IMR-90 (cell line): ENCODE measurements around the gene GDPD1. TPM values are rescaled to one million over a fixed set of nuclear protein-coding genes. Genes with fewer than 3 reads are reported as not detected.

Source experiments
- ATAC-seq: fragments of 200-7000 bp; cut with Tn5 transposase; 2 replicates; pipeline ENCODE4 v1.9.1; 2020; ENCODE audit warnings: low read depth, mild to moderate bottlenecking, moderate library complexity
- BruUV-seq: library from RNA; stranded (reverse); fragments of 400-500 nt; replicated peaks from 2 replicates; lab custom pipeline; 2021; lab: Mats Ljungman, UMichigan
- CTCF ChIA-PET: fragments of 300-600 bp; formaldehyde crosslinking; extraction: SDS; loops from one replicate; lab custom pipeline; 2021; ENCODE audit warnings: antibody characterized with exemption; lab: Yijun Ruan, JAX
- POLR2A ChIA-PET: fragments of 300-600 bp; sonication (Branson Sonifier 250); formaldehyde crosslinking; loops from one replicate; lab custom pipeline; 2022; ENCODE audit warnings: antibody characterized with exemption; ENCODE audit not compliant: unreplicated experiment; lab: Charles Lee
- DNase-seq: peaks from one replicate; pipeline ENCODE4 v3.0.0; 2013
- H2AFZ ChIP-seq: replicated peaks from 2 replicates; pipeline ENCODE3; 2013; ENCODE audit warnings: low read length, mild to moderate bottlenecking; ENCODE audit not compliant: poor library complexity
- H2AK5ac ChIP-seq: 2 replicates; pipeline ENCODE4 v1.6.1; 2013; ENCODE audit warnings: low read depth, low read length, inconsistent platforms
- H2AK9ac ChIP-seq: replicated peaks from 2 replicates; pipeline ENCODE3; 2013; ENCODE audit warnings: mild to moderate bottlenecking, low read depth, low read length, moderate library complexity; ENCODE audit not compliant: poor library complexity
- H2BK120ac ChIP-seq: 2 replicates; pipeline ENCODE4 v1.6.1; 2013; ENCODE audit warnings: low read depth, low read length, inconsistent platforms
- H2BK15ac ChIP-seq: 3 replicates; pipeline ENCODE4 v1.6.1; 2013; ENCODE audit warnings: low read depth, low read length, inconsistent platforms
- H2BK20ac ChIP-seq: 2 replicates; pipeline ENCODE4 v1.6.1; 2013; ENCODE audit warnings: low read depth, mild to moderate bottlenecking, inconsistent platforms, low read length, moderate library complexity
- H2BK5ac ChIP-seq: 2 replicates; pipeline ENCODE4 v1.6.1; 2013; ENCODE audit warnings: mild to moderate bottlenecking, low read depth, low read length, inconsistent platforms; ENCODE audit not compliant: poor library complexity, severe bottlenecking
- H3K14ac ChIP-seq: replicated peaks from 2 replicates; pipeline ENCODE4 v1.6.1; 2013; ENCODE audit warnings: low read depth, low read length, inconsistent platforms
- H3K18ac ChIP-seq: 2 replicates; pipeline ENCODE4 v1.6.1; 2013; ENCODE audit warnings: low read depth, low read length, control low read depth
- H3K23ac ChIP-seq: 2 replicates; pipeline ENCODE4 v1.6.1; 2013; ENCODE audit warnings: low read depth, low read length, inconsistent platforms
- H3K27ac ChIP-seq: 2 replicates; pipeline ENCODE4 v1.5.1; 2013; ENCODE audit warnings: mild to moderate bottlenecking, control low read depth, low read length; ENCODE audit not compliant: insufficient read depth
- H3K27me3 ChIP-seq: 2 replicates; pipeline ENCODE4 v1.6.1; 2013; ENCODE audit warnings: low read length; ENCODE audit not compliant: control insufficient read depth, insufficient read depth
- H3K36me3 ChIP-seq: 2 replicates; pipeline ENCODE4 v1.6.1; 2013; ENCODE audit warnings: low read length, mixed read lengths; ENCODE audit not compliant: control insufficient read depth, insufficient read depth
- H3K4ac ChIP-seq: 2 replicates; pipeline ENCODE4 v1.6.1; 2013; ENCODE audit warnings: low read depth, low read length, inconsistent platforms
- H3K4me1 ChIP-seq: 2 replicates; pipeline ENCODE4 v1.6.1; 2013; ENCODE audit warnings: low read length, mixed read lengths; ENCODE audit not compliant: control insufficient read depth, insufficient read depth
- H3K4me2 ChIP-seq: 2 replicates; pipeline ENCODE4 v1.6.1; 2013; ENCODE audit warnings: low read depth, mild to moderate bottlenecking, control low read depth, low read length, moderate library complexity
- H3K4me3 ChIP-seq: 2 replicates; pipeline ENCODE4 v1.5.1; 2013; ENCODE audit warnings: low read depth, mild to moderate bottlenecking, control low read depth, low read length, moderate library complexity; ENCODE audit not compliant: insufficient read depth
- H3K56ac ChIP-seq: 2 replicates; pipeline ENCODE4 v1.6.1; 2013; ENCODE audit warnings: low read length, inconsistent platforms; ENCODE audit not compliant: insufficient read depth; ENCODE audit errors: extremely low read depth
- H3K79me1 ChIP-seq, 2 experiments: 2 replicates each; pipeline ENCODE4 v1.6.1; 2013; ENCODE audit warnings: low read length in 2 of 2, inconsistent platforms in 1 of 2, low read depth in 1 of 2
- H3K9ac ChIP-seq: 2 replicates; pipeline ENCODE4 v1.6.1; 2013; ENCODE audit warnings: low read depth, low read length, control low read depth
- H3K9me1 ChIP-seq: 2 replicates; pipeline ENCODE4 v1.6.1; 2013; ENCODE audit warnings: low read length, inconsistent platforms; ENCODE audit not compliant: insufficient read depth
- H3K9me3 ChIP-seq: 2 replicates; pipeline ENCODE4 v1.6.1; 2013; ENCODE audit warnings: low read length; ENCODE audit not compliant: control insufficient read depth, insufficient read depth
- H4K20me1 ChIP-seq: 2 replicates; pipeline ENCODE4 v1.6.1; 2013; ENCODE audit warnings: low read length, inconsistent platforms; ENCODE audit not compliant: insufficient read depth
- H4K5ac ChIP-seq: 2 replicates; pipeline ENCODE4 v1.6.1; 2013; ENCODE audit warnings: mild to moderate bottlenecking, low read depth, low read length, control low read depth
- H4K8ac ChIP-seq, 2 experiments: 2 replicates each; pipeline ENCODE4 v1.6.1; 2013; ENCODE audit warnings: low read depth in 2 of 2, low read length in 2 of 2, control low read depth in 1 of 2, inconsistent platforms in 1 of 2
- H4K91ac ChIP-seq: 2 replicates; pipeline ENCODE4 v1.6.1; 2013; ENCODE audit warnings: low read depth, low read length, inconsistent platforms; ENCODE audit not compliant: insufficient read depth
- BHLHE40 ChIP-seq: fragments of 150-350 bp; IDR thresholded peaks from 2 replicates; pipeline ENCODE4 v1.6.1; 2016; ENCODE audit warnings: mild to moderate bottlenecking, low read depth, low read length
- CEBPB ChIP-seq: IDR thresholded peaks from 2 replicates; pipeline ENCODE4 v1.6.1; 2012; ENCODE audit warnings: low read depth, low read length, improper control_type of control experiment
- CHD1 ChIP-seq: IDR thresholded peaks from 2 replicates; pipeline ENCODE4 v1.6.1; 2012; ENCODE audit warnings: low read depth, low read length, improper control_type of control experiment
- MAFK ChIP-seq: IDR thresholded peaks from 2 replicates; pipeline ENCODE4 v1.6.1; 2012; ENCODE audit warnings: low read depth, low read length, improper control_type of control experiment
- MAZ ChIP-seq: IDR thresholded peaks from 2 replicates; pipeline ENCODE4 v1.6.1; 2012; ENCODE audit warnings: low read depth, mild to moderate bottlenecking, low read length, improper control_type of control experiment, moderate library complexity, borderline replicate concordance
- MXI1 ChIP-seq: IDR thresholded peaks from 2 replicates; pipeline ENCODE4 v1.6.1; 2012; ENCODE audit warnings: low read depth, mild to moderate bottlenecking, low read length, moderate library complexity, borderline replicate concordance
- NFE2L2 ChIP-seq: fragments of 150-350 bp; IDR thresholded peaks from 2 replicates; pipeline ENCODE4 v1.6.1; 2016; ENCODE audit warnings: low read depth, mild to moderate bottlenecking, low read length
- POLR2A ChIP-seq: IDR thresholded peaks from 2 replicates; pipeline ENCODE4 v1.6.1; 2012; ENCODE audit warnings: mild to moderate bottlenecking, low read depth, low read length
- RAD21 ChIP-seq: IDR thresholded peaks from 2 replicates; pipeline ENCODE4 v1.6.1; 2012; ENCODE audit warnings: low read length, improper control_type of control experiment
- RCOR1 ChIP-seq: IDR thresholded peaks from 2 replicates; pipeline ENCODE4 v1.6.1; 2012; ENCODE audit warnings: mild to moderate bottlenecking, low read length, improper control_type of control experiment; ENCODE audit not compliant: insufficient replicate concordance
- RFX5 ChIP-seq: IDR thresholded peaks from 2 replicates; pipeline ENCODE4 v1.8.0; 2012; ENCODE audit warnings: low read depth, mild to moderate bottlenecking, low read length, moderate library complexity
- SMC3 ChIP-seq: fragments of 150-350 bp; IDR thresholded peaks from 2 replicates; pipeline ENCODE4 v1.6.1; 2016; ENCODE audit warnings: low read depth, mild to moderate bottlenecking, antibody characterized with exemption, low read length, moderate library complexity
- WGBS, 2 experiments: methylation state at CpG; one replicate each; pipeline versions ENCODE4 v1.1.5 to v1.1.7; 2013; ENCODE audit warnings: missing lambda C conversion rate in 2 of 2; ENCODE audit not compliant: insufficient read length in 1 of 2; ENCODE audit errors: extremely low coverage in 2 of 2; 5-methylcytosine and 5-hydroxymethylcytosine counted together
- dilution Hi-C: fragments of 300-500 bp; cut with HindIII; formaldehyde crosslinking; loops from one replicate; pipeline ENCODE4 v1.14.3; 2018; ENCODE audit warnings: low sequenced_read_pairs; ENCODE audit not compliant: unreplicated experiment
- in situ Hi-C: fragments of 300-500 bp; cut with MboI; formaldehyde crosslinking; loops from 3 replicates; pipeline ENCODE4 v1.14.3; 2019; ENCODE audit warnings: low sequenced_read_pairs, inconsistent platforms, mixed read lengths
- intact Hi-C: fragments of 100-400 bp; cut with micrococcal nuclease; formaldehyde crosslinking; loops from 2 replicates; pipeline ENCODE4 v1.10.0; 2022
- polyA plus RNA-seq, 3 experiments: library from polyadenylated mRNA; depleted of rRNA; stranded (reverse); fragments of >200 nt; gene quantifications; 2 replicates each; pipeline ENCODE4 v1.2.3, GENCODE V29; 2012; ENCODE audit warnings: low replicate concordance in 1 of 3
- total RNA-seq: library from RNA; depleted of rRNA; stranded (reverse); fragments of >200 nt; gene quantifications from 2 replicates; pipeline ENCODE4 v1.2.3, GENCODE V29; 2012
- TF ChIP-seq, protein P1 (sequence below): conservative IDR thresholded peaks from 2 replicates; pipeline ENCODE4 v1.5.1; 2012; ENCODE audit warnings: mild to moderate bottlenecking, low read depth, low read length, improper control_type of control experiment
- TF ChIP-seq, protein P2 (sequence below): fragments of 150-350 bp; IDR thresholded peaks from 2 replicates; pipeline ENCODE4 v1.6.1; 2016; ENCODE audit warnings: low read depth, mild to moderate bottlenecking, low read length, moderate library complexity, borderline replicate concordance
- TF ChIP-seq, protein P3 (sequence below): fragments of 150-350 bp; IDR thresholded peaks from 2 replicates; pipeline ENCODE4 v1.6.1; 2017; ENCODE audit warnings: mild to moderate bottlenecking, antibody characterized with exemption, low read length, low read depth

The GDPD1 gene
- total and polyA plus RNA-seq, 2 of the 4 experiments (the other 2 are of a cell fraction): 0.72 to 0.84 TPM

DNA sequence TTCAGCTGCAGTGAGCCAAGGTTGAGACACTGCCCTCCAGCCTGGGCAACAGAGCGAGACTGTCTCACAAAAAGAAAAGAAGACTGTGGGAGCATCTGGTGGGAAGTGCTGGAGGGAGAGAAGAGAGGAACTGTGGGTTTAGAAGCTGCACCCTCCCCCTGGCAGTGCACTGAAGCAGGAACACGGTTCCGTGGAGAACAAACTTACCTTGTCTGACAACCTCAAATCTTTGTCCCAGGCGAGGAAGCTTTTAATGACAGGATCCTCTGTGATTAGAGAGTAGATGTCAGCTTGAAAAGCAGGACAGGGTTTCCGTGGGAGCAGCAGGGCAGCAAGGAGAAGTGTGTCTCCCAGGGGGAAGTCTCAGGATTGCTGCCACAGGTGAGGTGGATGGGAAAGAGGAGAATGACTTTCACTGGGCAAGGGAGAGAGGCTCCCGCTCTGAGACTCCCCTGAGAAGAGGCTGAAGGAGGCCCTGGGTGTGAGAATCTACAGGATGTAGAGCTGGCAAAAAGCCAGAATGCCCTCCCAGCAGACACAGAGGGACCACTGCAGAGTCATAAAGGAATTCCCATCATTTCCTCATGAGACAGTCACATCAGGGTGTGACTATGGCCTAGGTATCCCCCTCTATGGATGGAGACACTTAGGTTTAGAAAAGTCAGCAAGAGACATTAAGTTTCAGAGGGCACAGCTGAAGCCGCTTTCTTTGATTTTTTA lies 41.9 kb upstream of the GDPD1 start:
- Histone ChIP-seq H3K27me3 (no peaks in the 10 kb centered on the region), H3K4ac (no peak overlapping the region), H2BK120ac (no peak overlapping the region), H2AFZ (peak overlapping the region; percentile 32), H3K23ac (no peak overlapping the region), H3K4me3 (no peak overlapping the region), H3K9me1 (peaks cover 5% of the 10 kb centered on the region; the same call in 1 of the 2 replicates), H4K91ac (no peak overlapping the region), H3K18ac (no peak overlapping the region), H4K5ac (no peak overlapping the region), H4K8ac (0 out of 4 replicates have a peak overlapping the region, but pooled peaks of 1 of the 2 experiments have one; percentile 39), H3K27ac (no peak overlapping the region), H3K79me1 (peaks cover 27 to 64% of the 10 kb centered on the region in 2 experiments), H2BK15ac (no peak overlapping the region), H2BK20ac (no peak overlapping the region), H3K56ac (no peak overlapping the region), H3K9me3 (no peaks in the 10 kb centered on the region), H2AK9ac (no peak overlapping the region), H2BK5ac (no peak overlapping the region), H3K4me1 (no peaks in the 10 kb centered on the region), H2AK5ac (no peak overlapping the region), H4K20me1 (no peaks in the 10 kb centered on the region), H3K14ac (no peak overlapping the region), H3K36me3 (peaks cover 2% of the 10 kb centered on the region), H3K4me2 (no peak overlapping the region), H3K9ac (no peak overlapping the region)
- intact Hi-C loops (no loop called here), in situ Hi-C loops (no loop called here), dilution Hi-C loops (no loop called here)
- ATAC-seq (no peak), DNase-seq (no peak)
- 82% methylated on average over 2 of the region's 7 CpGs; no CpG with 5 or more reads in 1 of the 2 experiments for WGBS, 2 experiments
- no TSS peak for BruUV-seq
- CTCF ChIA-PET: interaction anchor here (2.0 kb wide), 1 partner anchor 7 kb away, joined by 5 read pairs; no protein-coding TSS in a partner anchor
- POLR2A ChIA-PET: no interaction called here
- TF ChIP-seq BHLHE40: no peak
- TF ChIP-seq POLR2A: no peak
- TF ChIP-seq CHD1: no peak
- TF ChIP-seq, protein P1, sequence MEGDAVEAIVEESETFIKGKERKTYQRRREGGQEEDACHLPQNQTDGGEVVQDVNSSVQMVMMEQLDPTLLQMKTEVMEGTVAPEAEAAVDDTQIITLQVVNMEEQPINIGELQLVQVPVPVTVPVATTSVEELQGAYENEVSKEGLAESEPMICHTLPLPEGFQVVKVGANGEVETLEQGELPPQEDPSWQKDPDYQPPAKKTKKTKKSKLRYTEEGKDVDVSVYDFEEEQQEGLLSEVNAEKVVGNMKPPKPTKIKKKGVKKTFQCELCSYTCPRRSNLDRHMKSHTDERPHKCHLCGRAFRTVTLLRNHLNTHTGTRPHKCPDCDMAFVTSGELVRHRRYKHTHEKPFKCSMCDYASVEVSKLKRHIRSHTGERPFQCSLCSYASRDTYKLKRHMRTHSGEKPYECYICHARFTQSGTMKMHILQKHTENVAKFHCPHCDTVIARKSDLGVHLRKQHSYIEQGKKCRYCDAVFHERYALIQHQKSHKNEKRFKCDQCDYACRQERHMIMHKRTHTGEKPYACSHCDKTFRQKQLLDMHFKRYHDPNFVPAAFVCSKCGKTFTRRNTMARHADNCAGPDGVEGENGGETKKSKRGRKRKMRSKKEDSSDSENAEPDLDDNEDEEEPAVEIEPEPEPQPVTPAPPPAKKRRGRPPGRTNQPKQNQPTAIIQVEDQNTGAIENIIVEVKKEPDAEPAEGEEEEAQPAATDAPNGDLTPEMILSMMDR: no peak
- no peak for TF ChIP-seq MAZ
- TF ChIP-seq MXI1: no peak
- no peak for TF ChIP-seq MAFK
- no peak for TF ChIP-seq NFE2L2
- no peak for TF ChIP-seq RCOR1
- no peak for TF ChIP-seq CEBPB
- TF ChIP-seq, protein P2, sequence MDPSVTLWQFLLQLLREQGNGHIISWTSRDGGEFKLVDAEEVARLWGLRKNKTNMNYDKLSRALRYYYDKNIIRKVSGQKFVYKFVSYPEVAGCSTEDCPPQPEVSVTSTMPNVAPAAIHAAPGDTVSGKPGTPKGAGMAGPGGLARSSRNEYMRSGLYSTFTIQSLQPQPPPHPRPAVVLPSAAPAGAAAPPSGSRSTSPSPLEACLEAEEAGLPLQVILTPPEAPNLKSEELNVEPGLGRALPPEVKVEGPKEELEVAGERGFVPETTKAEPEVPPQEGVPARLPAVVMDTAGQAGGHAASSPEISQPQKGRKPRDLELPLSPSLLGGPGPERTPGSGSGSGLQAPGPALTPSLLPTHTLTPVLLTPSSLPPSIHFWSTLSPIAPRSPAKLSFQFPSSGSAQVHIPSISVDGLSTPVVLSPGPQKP: no peak
- no peak for TF ChIP-seq SMC3
- TF ChIP-seq RAD21: no peak
- no peak for TF ChIP-seq RFX5
- TF ChIP-seq, protein P3, sequence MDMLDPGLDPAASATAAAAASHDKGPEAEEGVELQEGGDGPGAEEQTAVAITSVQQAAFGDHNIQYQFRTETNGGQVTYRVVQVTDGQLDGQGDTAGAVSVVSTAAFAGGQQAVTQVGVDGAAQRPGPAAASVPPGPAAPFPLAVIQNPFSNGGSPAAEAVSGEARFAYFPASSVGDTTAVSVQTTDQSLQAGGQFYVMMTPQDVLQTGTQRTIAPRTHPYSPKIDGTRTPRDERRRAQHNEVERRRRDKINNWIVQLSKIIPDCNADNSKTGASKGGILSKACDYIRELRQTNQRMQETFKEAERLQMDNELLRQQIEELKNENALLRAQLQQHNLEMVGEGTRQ: no peak
